NB4 (cell line): ENCODE results near the gene BLVRB.
"Not testable (repeated sequence)": the region's sequence is repeated elsewhere in the genome, so short reads cannot be mapped to it uniquely, and the experiment has no call there.

Experiments
- DNase-seq: peaks from one replicate; pipeline ENCODE4 v3.0.0; 2010; ENCODE audit warnings: low read depth
- H3K4me3 ChIP-seq: one replicate; pipeline ENCODE4 v1.5.1; 2011; ENCODE audit warnings: mild to moderate bottlenecking, low read depth, low read length, moderate library complexity
- CTCF ChIP-seq: IDR thresholded peaks from one replicate; pipeline ENCODE4 v1.5.1; 2012; ENCODE audit warnings: low read depth, low read length
- MAX ChIP-seq: IDR thresholded peaks from 2 replicates; pipeline ENCODE4 v1.6.1; 2011; ENCODE audit warnings: low read depth, low read length
- MYC ChIP-seq: IDR thresholded peaks from 2 replicates; pipeline ENCODE4 v1.6.1; 2011; ENCODE audit warnings: low read depth, low read length
- POLR2A ChIP-seq: IDR thresholded peaks from 2 replicates; pipeline ENCODE4 v1.6.1; 2011; ENCODE audit warnings: mild to moderate bottlenecking; ENCODE audit not compliant: insufficient read length; ENCODE audit errors: extremely low read depth

Gene BLVRB

GRCh38 chr19:40458597-40458974 lies 7.0 kb downstream of the BLVRB start:
- no peak for TF ChIP-seq POLR2A
- no peak for TF ChIP-seq CTCF
- no peak for TF ChIP-seq MYC
- no peak for TF ChIP-seq MAX
- no peak overlapping the region for H3K4me3 ChIP-seq
- no peak for DNase-seq

GRCh38 chr19:40457953-40458596 lies 7.5 kb downstream of the BLVRB start:
- no peak overlapping the region for H3K4me3 ChIP-seq
- no peak for TF ChIP-seq MYC
- no peak for TF ChIP-seq MAX
- TF ChIP-seq POLR2A = no peak
- TF ChIP-seq CTCF = no peak
- no peak for DNase-seq

GRCh38 chr19:40457048-40457447 lies 8.5 kb downstream of the BLVRB start:
- no peak overlapping the region for H3K4me3 ChIP-seq
- DNase-seq = no peak
- no peak for TF ChIP-seq CTCF
- no peak for TF ChIP-seq MAX
- no peak for TF ChIP-seq POLR2A

- not testable (repeated sequence) for DNase-seq, H3K4me3 ChIP-seq
Measured at GRCh38 chr19:40453943-40454342, 11.6 kb downstream of the BLVRB start.

GRCh38 chr19:40453151-40453735 lies 12.3 kb downstream of the BLVRB start:
- TF ChIP-seq POLR2A = no peak
- TF ChIP-seq CTCF = no peak
- no peak for TF ChIP-seq MYC
- no peak for TF ChIP-seq MAX
- no peak for DNase-seq
- H3K4me3 ChIP-seq = no peak overlapping the region

GRCh38 chr19:40452016-40452415 lies 13.5 kb downstream of the BLVRB start:
- no peak for TF ChIP-seq CTCF
- TF ChIP-seq POLR2A = no peak
- no peak for TF ChIP-seq MYC
- TF ChIP-seq MAX = no peak
- no peak for DNase-seq
- H3K4me3 ChIP-seq = no peak overlapping the region
